CD4-positive, alpha-beta T cell treated with Interferon alpha-2 for 1 hour (primary cell): ENCODE results near the gene HDAC4.
"Not testable (repeated sequence)": the region's sequence is repeated elsewhere in the genome, so short reads cannot be mapped to it uniquely, and the experiment has no call there.

ENCODE experiments used
- DNase-seq, 2 donors: peaks; one replicate each; pipeline ENCODE4 v3.0.0-alpha.2; 2020 to 2022

HDAC4 gene

DNA sequence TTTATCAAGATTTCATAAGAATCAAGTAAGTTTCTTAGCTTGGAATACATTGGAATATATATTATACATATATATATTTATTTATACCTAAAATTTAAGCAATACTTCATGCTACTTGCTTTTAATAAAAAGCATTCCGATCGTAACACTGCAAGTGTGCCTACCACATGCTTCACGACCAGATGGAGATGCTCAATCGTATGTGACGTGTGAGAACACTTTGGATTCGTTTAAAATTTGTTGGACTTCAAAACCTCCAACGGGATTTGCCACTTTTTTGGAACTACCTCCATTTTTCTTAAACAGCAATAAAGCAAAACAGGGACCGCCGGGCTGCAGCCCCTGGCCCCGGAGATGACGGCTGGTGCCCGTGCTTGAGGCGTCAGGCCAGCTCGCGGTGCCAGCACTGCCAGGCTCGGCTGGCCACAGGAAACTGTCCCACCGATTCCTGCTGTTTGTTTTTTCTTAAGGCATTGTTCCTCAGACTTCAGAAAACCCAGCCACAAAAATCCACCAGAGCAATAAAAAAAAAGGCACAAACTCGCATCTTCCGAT is 348.9 kb downstream of the HDAC4 start:
- no peak for DNase-seq

GRCh38 chr2:239050252-239050649 is 350.6 kb downstream of the HDAC4 start:
- DNase-seq: no peak

- no peak for DNase-seq
Observed at GRCh38 chr2:239049421-239050251, 351.2 kb downstream of the HDAC4 start.

GRCh38 chr2:239048736-239049135 is 352.1 kb downstream of the HDAC4 start:
- DNase-seq: no peak

DNA sequence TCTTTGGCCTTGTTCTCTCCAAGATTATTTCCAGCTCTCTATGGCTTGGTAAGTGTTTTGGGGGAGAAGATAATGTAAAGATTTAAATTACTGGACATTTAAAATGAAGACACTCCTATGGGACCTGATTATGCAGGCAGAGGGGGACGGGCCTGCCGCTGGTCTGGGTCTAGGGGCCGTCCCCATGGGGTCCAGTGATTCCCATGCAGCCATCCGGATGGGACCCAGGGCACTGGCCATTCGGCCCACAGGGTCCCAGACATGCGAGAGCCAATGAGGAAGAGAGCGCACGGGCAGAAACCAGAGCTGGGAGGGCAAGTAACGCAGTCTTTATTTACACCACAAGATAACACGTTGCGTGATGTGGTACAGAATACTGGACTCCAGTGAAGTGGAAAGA is 353.0 kb downstream of the HDAC4 start:
- no peak for DNase-seq

- DNase-seq: no peak
Observed at GRCh38 chr2:239047420-239047819, 353.4 kb downstream of the HDAC4 start.

DNA sequence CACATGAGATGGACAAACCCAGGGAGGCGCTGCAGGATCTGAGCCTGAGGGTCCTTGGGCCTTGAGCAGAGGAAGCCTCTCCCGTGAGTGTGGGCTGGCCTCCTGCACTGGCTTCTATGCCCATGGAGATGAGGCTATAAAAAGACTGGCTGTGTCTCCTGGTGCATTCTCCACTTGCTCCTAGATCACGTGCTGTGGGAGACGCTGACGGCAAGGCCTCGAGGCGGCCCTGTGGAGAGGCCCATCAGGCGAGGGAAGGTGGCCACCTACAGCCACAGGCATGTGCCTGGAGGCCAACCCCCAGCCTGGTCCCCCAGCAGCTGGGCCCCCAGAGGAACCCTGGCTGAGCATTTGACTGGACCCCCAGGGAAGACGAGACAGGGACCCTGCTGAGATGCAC is 354.0 kb downstream of the HDAC4 start:
- DNase-seq: no peak

DNA sequence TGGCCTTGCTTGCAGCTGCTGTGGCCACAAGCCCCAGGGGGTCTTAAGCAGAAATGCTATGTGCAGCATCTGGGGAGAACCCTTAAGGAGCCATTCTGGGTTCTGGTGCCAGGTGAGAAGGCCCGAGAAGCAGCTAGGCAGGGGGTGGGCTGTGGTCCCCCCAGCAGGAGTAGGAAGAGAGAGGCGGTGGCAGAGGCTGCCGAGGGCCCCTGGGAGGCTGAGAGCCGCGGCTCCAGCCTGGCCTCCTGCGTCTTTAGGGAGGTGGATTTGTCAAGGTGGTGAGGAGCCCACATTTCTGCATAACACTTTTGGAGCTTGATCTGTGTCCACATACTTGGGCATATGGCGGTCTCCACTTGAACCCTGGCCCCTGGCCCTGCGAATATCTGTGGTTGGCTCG is 356.5 kb downstream of the HDAC4 start:
- no peak for DNase-seq

- no peak for DNase-seq
Observed at GRCh38 chr2:239043326-239043725, 357.5 kb downstream of the HDAC4 start.

DNA sequence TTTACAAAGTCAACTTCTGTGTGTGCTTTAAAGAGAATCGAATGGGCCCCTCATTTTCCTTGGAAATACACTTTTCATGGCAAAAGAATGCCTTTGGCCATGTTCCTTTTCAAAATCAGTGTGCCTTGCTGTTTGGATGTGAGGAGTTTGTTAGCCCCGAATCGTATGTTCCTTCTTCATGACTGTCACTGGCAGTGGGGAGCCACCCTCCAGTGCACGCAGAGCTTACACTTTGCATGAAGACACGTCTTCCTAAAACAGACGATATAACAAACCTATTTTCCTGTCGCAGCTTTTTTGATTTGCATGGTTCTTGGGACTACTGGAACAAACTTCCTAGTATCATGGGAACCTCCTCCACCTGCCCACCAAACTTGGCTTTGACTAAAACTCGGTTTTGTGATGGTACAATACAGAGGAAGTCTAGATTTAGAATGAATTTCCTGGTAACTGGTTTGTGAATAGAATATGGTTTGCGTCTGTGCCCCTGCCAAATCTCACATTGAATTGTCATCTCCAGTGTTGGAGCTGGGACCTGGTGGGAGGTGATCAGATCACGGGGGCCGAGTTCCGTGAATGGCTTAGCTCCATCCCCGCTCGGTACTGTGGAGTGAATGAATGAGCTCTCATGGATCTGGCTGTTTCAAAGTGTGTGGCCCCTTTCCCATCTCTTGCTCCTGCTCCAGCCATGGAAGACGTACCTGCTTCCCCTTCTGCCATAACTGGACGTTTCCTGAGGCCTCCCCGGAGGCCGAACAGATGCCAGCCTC is 358.1 kb downstream of the HDAC4 start:
- no peak for DNase-seq

DNA sequence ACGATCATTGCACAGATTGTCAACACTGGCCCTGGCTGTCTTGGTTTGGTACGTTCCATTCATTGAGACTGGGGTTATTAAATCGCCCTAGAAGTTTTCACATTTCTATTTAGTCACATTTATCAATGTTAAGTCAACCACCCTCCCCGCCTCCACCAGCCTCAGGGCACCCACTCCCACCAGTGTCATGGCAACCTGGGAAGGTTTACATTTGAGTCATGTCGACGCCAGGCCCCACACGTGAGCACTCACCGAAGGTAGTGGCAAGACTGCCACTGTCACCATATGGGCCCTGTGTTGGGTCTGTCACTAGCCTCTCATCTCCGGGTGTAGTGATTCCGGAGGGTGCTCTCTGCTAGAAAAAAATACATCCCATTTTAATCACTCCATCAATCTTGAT is 358.8 kb downstream of the HDAC4 start:
- no peak for DNase-seq

DNA sequence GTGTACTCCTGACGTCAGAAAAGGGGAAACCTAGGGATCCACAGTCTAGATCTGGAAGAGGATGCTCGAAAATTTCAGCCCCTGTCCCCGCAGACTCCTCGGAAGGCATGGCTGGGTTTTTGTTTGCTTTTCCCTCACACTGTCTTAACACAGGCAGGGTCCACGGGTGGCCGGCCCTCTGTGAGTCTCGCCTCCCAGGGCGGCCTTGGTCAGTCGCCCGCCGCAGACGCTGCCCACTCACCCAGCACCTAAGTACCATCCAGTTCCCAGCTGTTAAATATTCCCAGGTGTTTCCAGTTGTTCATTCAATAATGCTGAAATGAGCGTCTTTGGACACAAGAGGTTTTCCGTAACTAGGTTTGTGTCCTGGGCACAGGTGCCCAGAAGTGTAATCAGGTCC is 359.8 kb downstream of the HDAC4 start:
- DNase-seq: no peak

- no peak for DNase-seq
Observed at GRCh38 chr2:239040152-239040761, 360.6 kb downstream of the HDAC4 start.

GRCh38 chr2:239039479-239039861 is 361.4 kb downstream of the HDAC4 start:
- no peak for DNase-seq

DNA sequence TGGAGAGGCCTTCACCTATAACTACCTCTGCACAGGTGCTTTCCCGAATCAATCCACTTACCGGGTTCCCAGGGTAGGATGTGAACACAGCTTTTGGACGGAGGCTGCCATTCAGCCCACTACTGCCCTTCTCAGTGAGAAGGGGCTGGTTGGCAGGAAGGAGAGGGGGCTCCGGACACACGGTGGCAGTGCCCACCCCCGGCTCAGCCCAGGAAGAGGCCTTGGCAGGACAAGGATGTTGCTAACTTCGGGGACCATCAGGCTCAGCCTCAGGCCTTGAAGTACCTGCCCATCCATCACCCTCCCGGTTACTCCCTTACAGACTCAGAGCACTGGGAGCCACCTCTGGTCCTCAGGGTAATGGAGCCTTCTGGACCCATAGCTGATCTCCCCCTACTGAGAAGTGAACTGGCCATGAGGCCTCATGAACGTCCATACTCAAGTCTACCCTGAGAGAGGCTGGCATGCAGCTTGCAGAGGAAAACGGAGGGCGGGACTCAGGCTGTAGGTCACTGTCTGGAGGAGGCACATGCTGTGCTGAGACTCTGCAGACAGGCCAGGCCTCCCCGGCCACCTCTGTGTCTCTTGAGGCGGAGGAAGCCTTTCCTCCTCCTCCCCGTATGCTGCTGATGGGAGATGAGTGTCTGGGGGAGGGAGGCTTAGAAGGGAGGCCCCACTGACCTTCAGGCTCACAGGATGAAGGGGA is 361.9 kb downstream of the HDAC4 start:
- no peak for DNase-seq

- DNase-seq: not testable (repeated sequence)
Observed at GRCh38 chr2:239038284-239038683, 362.5 kb downstream of the HDAC4 start.

- DNase-seq: no peak
Observed at GRCh38 chr2:239037559-239037910, 363.3 kb downstream of the HDAC4 start.

DNA sequence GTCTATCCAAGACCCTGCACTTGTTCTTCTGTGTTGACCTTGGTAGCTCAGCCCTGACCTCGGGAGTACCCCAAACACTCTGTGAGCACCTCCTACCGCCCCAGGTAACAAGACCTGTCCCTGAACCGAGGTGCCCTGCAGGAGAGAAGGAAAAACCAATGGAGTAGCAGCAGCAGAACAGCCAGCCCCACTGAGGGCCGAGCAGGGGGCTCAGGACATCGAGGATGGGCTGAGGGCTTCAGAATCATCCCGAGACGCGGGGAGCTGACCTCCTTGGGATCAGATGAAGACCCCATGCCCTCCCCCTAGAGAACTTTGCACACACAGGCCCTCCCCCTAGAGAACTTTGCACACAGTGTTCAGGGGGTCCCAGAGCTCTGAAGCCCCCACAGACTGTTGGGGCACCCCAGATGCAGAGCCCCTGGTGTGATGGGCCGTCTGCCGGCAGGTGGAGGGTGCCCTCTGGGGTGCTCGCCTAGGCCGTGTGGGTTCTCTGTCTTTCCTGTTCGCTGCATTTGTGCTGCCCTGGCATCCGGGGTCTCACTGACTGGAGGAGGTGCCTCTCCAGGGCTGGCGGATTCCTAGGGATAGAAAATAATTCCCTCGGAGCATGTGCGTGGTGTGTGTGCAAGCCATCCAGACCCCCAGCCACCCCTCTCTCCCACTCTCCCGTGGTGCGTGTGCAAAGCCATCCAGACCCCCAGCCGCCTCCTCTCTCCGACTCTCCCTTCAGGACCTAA is 363.8 kb downstream of the HDAC4 start:
- DNase-seq: no peak

DNA sequence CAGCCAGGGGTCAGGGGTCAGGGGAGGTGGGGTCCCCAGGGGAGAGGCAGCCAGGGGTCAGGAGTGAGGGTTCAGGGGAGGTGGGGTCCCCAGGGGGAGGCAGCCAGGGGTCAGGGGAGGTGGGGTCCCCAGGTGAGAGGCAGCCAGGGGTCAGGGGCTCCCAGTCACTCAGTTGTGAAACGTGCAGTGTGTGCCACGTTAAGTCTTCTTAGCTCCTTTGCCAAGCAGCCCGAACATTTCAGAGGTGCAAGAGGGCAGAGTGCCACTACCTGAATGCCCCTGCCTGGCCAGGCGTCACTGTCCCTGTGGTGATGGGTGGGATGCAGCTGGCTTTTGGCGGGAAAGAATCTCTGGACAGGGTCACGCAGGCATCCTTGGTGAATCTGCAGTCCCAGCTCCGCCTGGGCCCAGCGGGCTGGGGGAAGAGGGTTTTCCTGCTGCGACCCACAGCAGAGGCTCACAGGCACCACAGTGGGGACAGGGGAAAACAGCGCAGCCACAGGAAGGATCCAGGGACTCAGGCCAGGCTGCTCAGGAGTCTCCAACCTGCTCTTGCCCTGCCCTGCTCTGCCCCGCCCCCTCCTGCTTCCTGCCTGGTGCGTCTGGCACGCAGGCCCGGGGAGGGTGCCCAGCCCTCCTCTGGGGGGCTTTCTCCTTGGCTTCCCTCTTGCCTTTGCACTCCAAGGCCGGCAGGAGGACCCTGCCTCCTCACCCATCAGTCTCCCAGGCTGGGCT is 364.7 kb downstream of the HDAC4 start:
- no peak for DNase-seq

- peak; percentile 40 to 65 for DNase-seq
Observed at GRCh38 chr2:239035361-239035814, 365.4 kb downstream of the HDAC4 start.

GRCh38 chr2:239034561-239035341 is 366.1 kb downstream of the HDAC4 start:
- DNase-seq: no peak
